Smooth muscle cell (in vitro differentiated cells): Measurements from ENCODE around the gene GDF7. TPM values are rescaled to one million over a fixed set of nuclear protein-coding genes. Genes with fewer than 3 reads are reported as not detected.
A peak's percentile ranks its signal among the peaks of the same experiment; 100 is the strongest.

Source experiments
- DNase-seq: peaks from one replicate; lab custom pipeline; 2025; ENCODE audit not compliant: unreplicated experiment; lab: John Stamatoyannopoulos, UW
- H2AFZ ChIP-seq: fragments of 200-600 bp; sonication (generic); 2 replicates; pipeline ENCODE4 v1.6.0; 2016; ENCODE audit warnings: antibody characterized with exemption, low read depth, mild to moderate bottlenecking
- H3F3A ChIP-seq: fragments of 200-600 bp; sonication (generic); 2 replicates; pipeline ENCODE4 v1.6.0; 2017; ENCODE audit warnings: antibody characterized with exemption, low read depth
- H3K27ac ChIP-seq: fragments of 200-600 bp; sonication (generic); 2 replicates; pipeline ENCODE4 v1.5.1; 2016; ENCODE audit warnings: low read depth, mild to moderate bottlenecking
- H3K27me3 ChIP-seq: fragments of 200-600 bp; sonication (generic); 2 replicates; pipeline ENCODE4 v1.6.1; 2016; ENCODE audit warnings: low read depth, mild to moderate bottlenecking
- H3K36me3 ChIP-seq: fragments of 200-600 bp; sonication (generic); 2 replicates; pipeline ENCODE4 v1.5.1; 2016; ENCODE audit warnings: low read depth
- H3K4me1 ChIP-seq: fragments of 200-600 bp; sonication (generic); 2 replicates; pipeline ENCODE4 v1.5.1; 2016; ENCODE audit warnings: low read depth
- H3K4me2 ChIP-seq: fragments of 200-600 bp; sonication (generic); 2 replicates; pipeline ENCODE4 v1.6.0; 2016; ENCODE audit warnings: mild to moderate bottlenecking
- H3K4me3 ChIP-seq: fragments of 200-600 bp; sonication (generic); 2 replicates; pipeline ENCODE4 v1.5.1; 2016; ENCODE audit warnings: mild to moderate bottlenecking
- H3K79me2 ChIP-seq: fragments of 200-600 bp; sonication (generic); 2 replicates; pipeline ENCODE4 v1.6.0; 2016; ENCODE audit warnings: low read depth, mild to moderate bottlenecking
- H3K9ac ChIP-seq: fragments of 200-600 bp; sonication (generic); 2 replicates; pipeline ENCODE4 v1.6.0; 2016; ENCODE audit warnings: low read depth
- H3K9me3 ChIP-seq: fragments of 200-600 bp; sonication (generic); replicated peaks from 2 replicates; pipeline ENCODE4 v1.5.1; 2016; ENCODE audit warnings: low read depth
- H4K20me1 ChIP-seq: fragments of 200-600 bp; sonication (generic); 2 replicates; pipeline ENCODE4 v1.6.0; 2016; ENCODE audit warnings: low read depth
- WGBS: methylation state at CpG from one replicate; pipeline ENCODE4 v1.1.7; 2016; ENCODE audit warnings: low lambda C conversion rate; 5-methylcytosine and 5-hydroxymethylcytosine counted together
- polyA plus RNA-seq: library from polyadenylated mRNA; unstranded; fragments of >200 nt; fragmentation: Nextera tagmentation; extraction: Ambion mirVana; gene quantifications from 2 replicates; pipeline ENCODE4 v1.2.1, GENCODE V29; 2016
- total RNA-seq: library from RNA; depleted of rRNA; stranded (reverse); fragments of >200 nt; gene quantifications from 2 replicates; pipeline ENCODE4 v1.2.3, GENCODE V29; 2014
- TF ChIP-seq, protein P1 (sequence below): fragments of 200-600 bp; sonication (generic); IDR thresholded peaks from 2 replicates; pipeline ENCODE4 v1.5.1; 2017; ENCODE audit warnings: borderline replicate concordance, mild to moderate bottlenecking, antibody characterized with exemption; ENCODE audit not compliant: insufficient read depth, poor library complexity, severe bottlenecking

The GDF7 gene
- total and polyA plus RNA-seq, 2 experiments from 2014 or later, result under 0.01 TPM; not detected in 1

DNA sequence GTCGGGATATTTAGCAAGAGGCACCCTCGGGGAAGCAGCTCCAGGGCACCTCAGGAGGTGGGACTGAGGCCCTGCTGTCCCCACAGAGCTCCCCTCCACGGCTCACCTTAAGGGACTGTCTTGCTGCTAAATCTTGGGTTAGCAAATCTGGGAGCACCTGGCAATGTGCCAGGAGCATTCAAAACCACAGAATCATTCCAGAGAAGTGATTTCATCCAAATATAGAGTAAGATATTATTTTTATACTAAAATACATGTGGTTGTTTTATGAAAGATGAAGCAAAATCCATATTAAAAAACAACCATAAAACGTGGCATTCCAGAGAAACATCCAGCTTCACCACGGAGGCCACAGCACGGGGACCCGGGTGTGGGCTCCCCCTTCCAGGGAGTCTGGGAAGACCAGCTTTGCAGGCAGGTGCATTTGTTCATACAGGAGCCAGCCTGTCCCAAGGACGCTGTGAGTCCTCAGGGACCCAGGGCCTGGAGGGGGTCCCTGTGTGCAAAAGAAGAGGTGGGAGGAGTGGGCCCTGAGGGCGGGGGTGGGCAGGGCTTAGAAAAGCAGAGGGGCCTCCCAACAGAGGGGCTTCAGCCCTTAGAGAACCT, 32.3 kb upstream of the GDF7 start:
- Histone ChIP-seq H4K20me1 (no peaks in the 10 kb centered on the region), H3K4me2 (no peak overlapping the region), H3K9me3 (no peaks in the 10 kb centered on the region), H3K36me3 (no peaks in the 10 kb centered on the region), H3K27ac (no peak overlapping the region), H3K79me2 (no peaks in the 10 kb centered on the region), H2AFZ (no peak overlapping the region), H3K4me3 (no peak overlapping the region), H3F3A (no peaks in the 10 kb centered on the region), H3K9ac (no peak overlapping the region), H3K27me3 (no peaks in the 10 kb centered on the region), H3K4me1 (peaks cover 15% of the 10 kb centered on the region)
- WGBS, result 75% methylated on average over 9 of the region's 9 CpGs
- DNase-seq, result no peak
- TF ChIP-seq, protein P1, sequence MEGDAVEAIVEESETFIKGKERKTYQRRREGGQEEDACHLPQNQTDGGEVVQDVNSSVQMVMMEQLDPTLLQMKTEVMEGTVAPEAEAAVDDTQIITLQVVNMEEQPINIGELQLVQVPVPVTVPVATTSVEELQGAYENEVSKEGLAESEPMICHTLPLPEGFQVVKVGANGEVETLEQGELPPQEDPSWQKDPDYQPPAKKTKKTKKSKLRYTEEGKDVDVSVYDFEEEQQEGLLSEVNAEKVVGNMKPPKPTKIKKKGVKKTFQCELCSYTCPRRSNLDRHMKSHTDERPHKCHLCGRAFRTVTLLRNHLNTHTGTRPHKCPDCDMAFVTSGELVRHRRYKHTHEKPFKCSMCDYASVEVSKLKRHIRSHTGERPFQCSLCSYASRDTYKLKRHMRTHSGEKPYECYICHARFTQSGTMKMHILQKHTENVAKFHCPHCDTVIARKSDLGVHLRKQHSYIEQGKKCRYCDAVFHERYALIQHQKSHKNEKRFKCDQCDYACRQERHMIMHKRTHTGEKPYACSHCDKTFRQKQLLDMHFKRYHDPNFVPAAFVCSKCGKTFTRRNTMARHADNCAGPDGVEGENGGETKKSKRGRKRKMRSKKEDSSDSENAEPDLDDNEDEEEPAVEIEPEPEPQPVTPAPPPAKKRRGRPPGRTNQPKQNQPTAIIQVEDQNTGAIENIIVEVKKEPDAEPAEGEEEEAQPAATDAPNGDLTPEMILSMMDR, result no peak

DNA sequence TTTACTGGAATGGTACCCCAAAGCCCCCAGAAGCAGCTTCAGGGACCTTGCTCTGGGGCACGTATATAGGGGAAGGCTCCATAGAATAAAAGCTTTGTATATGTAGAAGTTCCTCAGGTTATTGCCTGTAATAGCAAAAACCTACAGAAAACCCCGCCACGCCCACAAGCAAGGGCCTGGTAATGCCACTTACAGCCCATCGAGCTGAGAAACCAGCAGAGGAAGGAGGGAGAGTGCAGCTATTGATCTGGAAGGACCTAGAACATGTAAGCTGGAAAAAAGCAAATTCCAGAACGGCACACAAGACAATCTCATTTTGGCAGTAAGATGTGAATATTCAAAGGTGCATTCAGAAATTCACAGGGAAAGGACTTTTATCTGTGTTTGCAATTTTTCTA, 31.8 kb upstream of the GDF7 start:
- no peak overlapping the region for H2AFZ ChIP-seq
- no peaks in the 10 kb centered on the region for H3K9me3 ChIP-seq
- H3K36me3 ChIP-seq, result no peaks in the 10 kb centered on the region
- H3K79me2 ChIP-seq, result no peaks in the 10 kb centered on the region
- no peak overlapping the region for H3K4me3 ChIP-seq
- peak overlapping the region; percentile 73 for H3K4me2 ChIP-seq
- H3K27ac ChIP-seq, result no peak overlapping the region
- peaks cover 15% of the 10 kb centered on the region for H3K4me1 ChIP-seq
- H3K27me3 ChIP-seq, result no peaks in the 10 kb centered on the region
- TF ChIP-seq, protein P1, result no peak
- H3F3A ChIP-seq, result no peaks in the 10 kb centered on the region
- WGBS, result 82% methylated on average over 5 of the region's 5 CpGs
- no peak overlapping the region for H3K9ac ChIP-seq
- no peaks in the 10 kb centered on the region for H4K20me1 ChIP-seq
- no peak for DNase-seq

DNA sequence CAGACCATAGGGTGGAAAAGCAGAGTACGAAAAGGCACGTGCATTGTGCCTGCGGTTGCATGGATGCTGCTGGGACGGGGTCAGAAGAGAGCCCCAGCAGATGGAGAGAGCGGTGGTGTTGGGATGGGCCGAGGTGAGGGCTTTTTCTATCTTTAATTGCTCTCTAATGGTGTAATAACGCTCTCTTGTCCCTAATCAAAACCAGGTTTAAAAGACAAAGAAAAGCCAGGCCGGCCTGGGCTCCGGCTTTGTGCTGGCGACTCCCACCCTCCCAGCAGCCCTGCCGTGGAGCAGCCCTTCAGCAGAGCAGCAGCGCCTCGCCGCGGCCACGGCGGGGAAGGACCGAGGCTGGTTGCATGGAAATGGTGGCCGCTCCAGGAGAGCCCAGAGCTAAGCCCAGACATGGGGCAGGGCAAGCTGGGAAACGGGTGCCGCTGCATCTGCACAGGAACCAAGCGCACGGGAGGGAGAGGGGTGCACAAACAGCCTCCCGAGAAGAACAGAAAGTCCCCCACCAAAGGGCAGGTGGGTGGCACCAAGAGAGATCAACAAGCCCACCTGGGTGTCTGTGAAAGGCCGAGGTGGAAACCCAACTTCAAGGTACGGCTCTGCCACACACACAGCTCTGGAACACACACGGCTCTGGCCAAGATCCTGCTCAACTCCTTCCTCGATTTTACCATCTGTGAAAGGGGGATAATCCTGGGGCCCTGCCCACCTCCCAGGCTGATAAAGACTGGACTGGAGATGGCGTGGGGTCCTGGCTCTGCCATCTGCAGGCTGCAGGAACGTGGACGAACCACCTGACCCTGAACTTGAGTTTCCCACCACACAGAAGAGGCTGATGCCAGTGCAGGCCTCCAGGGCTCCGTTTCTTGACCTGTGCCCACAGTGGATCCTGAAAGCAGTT, 31.0 kb upstream of the GDF7 start:
- no peak overlapping the region for H3K27ac ChIP-seq
- peak overlapping the region; percentile 73 for H3K4me2 ChIP-seq
- H3K27me3 ChIP-seq, result no peaks in the 10 kb centered on the region
- no peaks in the 10 kb centered on the region for H3K79me2 ChIP-seq
- peaks cover 15% of the 10 kb centered on the region for H3K4me1 ChIP-seq
- no peak overlapping the region for H3K9ac ChIP-seq
- WGBS, result 37% methylated on average over 32 of the region's 32 CpGs
- no peaks in the 10 kb centered on the region for H3F3A ChIP-seq
- DNase-seq, result peak; percentile 60
- H3K36me3 ChIP-seq, result no peaks in the 10 kb centered on the region
- TF ChIP-seq, protein P1, result peak; percentile 96
- H3K9me3 ChIP-seq, result no peaks in the 10 kb centered on the region
- H2AFZ ChIP-seq, result no peak overlapping the region
- no peak overlapping the region for H3K4me3 ChIP-seq
- H4K20me1 ChIP-seq, result no peaks in the 10 kb centered on the region
